Measurements from ENCODE around the gene PIK3AP1. TPM values are rescaled to one million over a fixed set of nuclear protein-coding genes. Genes with fewer than 3 reads are reported as not detected.

The PIK3AP1 gene
- total and polyA plus RNA-seq, 7 experiments from 2014 or later = 0.46 to 68.1 (median 2.9) TPM

DNA sequence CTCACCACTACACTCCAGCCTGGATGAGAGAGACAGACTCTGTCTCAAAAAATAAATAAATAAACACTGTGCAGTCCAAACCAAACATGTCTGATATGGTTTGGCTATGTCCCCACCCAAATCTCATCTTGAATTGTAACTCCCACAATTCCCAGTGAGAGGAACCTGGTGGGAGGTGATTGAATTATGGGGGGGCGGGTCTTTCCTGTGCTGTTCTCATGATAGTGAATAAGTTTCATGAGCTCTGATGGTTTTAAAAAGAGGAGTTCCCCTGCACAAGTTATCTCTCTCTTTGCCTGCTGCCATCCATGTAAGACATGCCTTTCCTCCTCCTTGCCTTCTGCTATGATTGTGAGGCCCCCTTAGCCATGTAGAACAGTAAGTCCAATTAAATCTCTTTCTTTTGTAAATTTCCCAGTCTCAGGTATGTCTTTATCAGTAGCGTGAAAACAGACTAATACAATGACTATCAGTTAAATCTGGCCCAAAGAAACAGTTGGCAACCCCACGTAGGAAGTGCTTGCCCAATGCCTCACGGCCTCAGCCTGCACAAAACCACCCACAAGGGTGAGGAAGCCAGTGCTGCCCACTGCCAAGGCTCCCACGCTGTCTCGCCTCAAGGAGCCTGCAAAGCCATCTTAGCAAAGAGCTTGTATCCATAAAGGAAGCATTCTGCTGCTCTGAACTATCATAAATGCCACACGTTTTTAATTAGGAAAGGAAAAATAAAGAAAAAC is 64.7 kb downstream of the PIK3AP1 start:
- Mint-ChIP-seq H3K9me3 (peaks cover 0 to 10% (median 3%) of the 10 kb centered on the region in 11 donors), H3K27me3 (peaks cover 0 to 4% (median 0%) of the 10 kb centered on the region in 5 donors), H3K4me3 (peak overlapping the region in 1 of 10 donors; percentile 0), H3K36me3 (peaks cover 0 to 11% (median 5%) of the 10 kb centered on the region in 5 donors), H3K27ac (peak overlapping the region in 2 of 9 donors; percentile 3 to 65), H3K4me1 (peaks cover 14 to 32% (median 17%) of the 10 kb centered on the region in 7 donors)
- H3K4me1 ChIP-seq (ENCODE audit: control insufficient read depth in 2 of 2, insufficient read depth in 2 of 2, low read length in 2 of 2) = peaks cover 8 to 11% of the 10 kb centered on the region in 2 donors
- no peak overlapping the region for H3K27ac ChIP-seq (ENCODE audit: low read depth, low read length)
- POLR2A ChIA-PET = no interaction called here
- no peaks in the 10 kb centered on the region for H3K27me3 ChIP-seq (ENCODE audit: control insufficient read depth in 2 of 2, insufficient read depth in 2 of 2, low read length in 2 of 2)
- CTCF ChIA-PET = interaction anchor here (0.6 kb wide), 1 partner anchor 14 kb away, joined by 5 read pairs; no protein-coding TSS in a partner anchor
- intact Hi-C loops (cut with micrococcal nuclease) = no loop called here
- H3K4me3 ChIP-seq (ENCODE audit: low read length) = no peak overlapping the region
- H3K9me3 ChIP-seq (ENCODE audit: control insufficient read depth in 2 of 3, low read length in 3 of 3) = no peaks in the 10 kb centered on the region
- ATAC-seq (peak; percentile 46), DNase-seq (no peak)
- H3K36me3 ChIP-seq (ENCODE audit: control insufficient read depth in 2 of 3, insufficient read depth in 3 of 3, low read length in 3 of 3) = no peaks in the 10 kb centered on the region

DNA sequence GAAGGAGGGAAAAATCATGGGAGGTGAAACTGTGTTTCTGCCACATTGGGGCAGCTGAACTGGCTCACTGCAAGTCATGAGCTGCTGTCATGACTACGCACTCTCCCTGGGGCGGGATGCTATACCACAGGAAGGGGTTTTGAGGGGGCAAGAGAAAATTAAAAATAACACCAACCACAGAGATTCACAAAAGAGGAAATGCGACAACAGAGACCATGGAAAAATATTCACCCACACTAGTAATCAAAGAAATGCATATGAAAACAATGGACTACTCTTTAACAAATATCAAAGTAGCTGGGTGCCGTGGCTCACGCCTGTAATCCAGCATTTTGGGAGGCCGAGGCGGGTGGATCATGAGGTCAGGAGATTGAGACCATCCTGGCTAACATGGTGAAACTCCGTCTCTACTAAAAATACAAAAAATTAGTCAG is 68.3 kb downstream of the PIK3AP1 start:
- peak in 2 of 9 donors; percentile 9 to 10 for DNase-seq
- Histone ChIP-seq H3K4me3 (ENCODE audit: low read length) (no peak overlapping the region), H3K4me1 (ENCODE audit: control insufficient read depth in 2 of 2, insufficient read depth in 2 of 2, low read length in 2 of 2) (peaks cover 8 to 14% of the 10 kb centered on the region in 2 donors), H3K27ac (ENCODE audit: low read depth, low read length) (no peak overlapping the region), H3K36me3 (ENCODE audit: control insufficient read depth in 2 of 3, insufficient read depth in 3 of 3, low read length in 3 of 3) (no peaks in the 10 kb centered on the region), H3K27me3 (ENCODE audit: control insufficient read depth in 2 of 2, insufficient read depth in 2 of 2, low read length in 2 of 2) (no peaks in the 10 kb centered on the region), H3K9me3 (ENCODE audit: control insufficient read depth in 2 of 3, low read length in 3 of 3) (no peaks in the 10 kb centered on the region)
- ChIA-PET CTCF (no interaction called here), POLR2A (no interaction called here)
- intact Hi-C loops (cut with micrococcal nuclease) = no loop called here
- Mint-ChIP-seq H3K4me1 (peaks cover 17 to 41% (median 21%) of the 10 kb centered on the region in 7 donors), H3K27ac (peak overlapping the region in 3 of 9 donors; percentile 17 to 70 (median 49)), H3K4me3 (peak overlapping the region in 4 of 10 donors; percentile 14 to 31 (median 28)), H3K27me3 (no peaks in the 10 kb centered on the region), H3K36me3 (peaks cover 0 to 11% (median 5%) of the 10 kb centered on the region in 5 donors), H3K9me3 (peaks cover 0 to 10% (median 3%) of the 10 kb centered on the region in 11 donors)
- peak; percentile 77 for ATAC-seq

DNA sequence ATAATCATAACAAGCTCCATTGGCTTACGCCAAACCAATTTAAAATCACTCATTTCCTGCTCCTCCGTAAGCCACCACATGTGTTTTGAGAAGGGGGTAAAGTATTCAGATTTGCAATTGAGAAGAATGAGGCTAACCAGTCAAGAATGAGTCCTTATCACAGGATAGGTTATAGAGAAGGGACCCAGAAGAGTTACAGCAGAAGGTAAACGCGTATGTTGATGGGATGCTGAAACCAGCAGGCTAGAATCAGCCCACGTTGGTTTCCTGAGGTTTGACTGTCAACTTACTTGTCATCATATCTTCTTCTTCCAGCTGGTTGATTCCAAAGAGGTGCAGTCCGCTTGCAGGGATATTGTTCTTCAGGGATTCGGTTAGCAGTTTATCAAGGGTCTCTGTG is 69.4 kb downstream of the PIK3AP1 start:
- Histone ChIP-seq H3K27ac (ENCODE audit: low read depth, low read length) (no peak overlapping the region), H3K4me3 (ENCODE audit: low read length) (no peak overlapping the region), H3K9me3 (ENCODE audit: control insufficient read depth in 2 of 3, low read length in 3 of 3) (no peaks in the 10 kb centered on the region), H3K36me3 (ENCODE audit: control insufficient read depth in 2 of 3, insufficient read depth in 3 of 3, low read length in 3 of 3) (no peaks in the 10 kb centered on the region), H3K27me3 (ENCODE audit: control insufficient read depth in 2 of 2, insufficient read depth in 2 of 2, low read length in 2 of 2) (no peaks in the 10 kb centered on the region), H3K4me1 (ENCODE audit: control insufficient read depth in 2 of 2, insufficient read depth in 2 of 2, low read length in 2 of 2) (peaks cover 8 to 14% of the 10 kb centered on the region in 2 donors)
- H3K9me3 Mint-ChIP-seq = peaks cover 0 to 10% (median 3%) of the 10 kb centered on the region in 11 donors
- ChIA-PET POLR2A (no interaction called here), CTCF (no interaction called here)
- no peaks in the 10 kb centered on the region for H3K27me3 Mint-ChIP-seq
- peak overlapping the region in 2 of 10 donors; percentile 2 to 4 for H3K4me3 Mint-ChIP-seq
- peaks cover 17 to 46% (median 22%) of the 10 kb centered on the region in 7 donors for H3K4me1 Mint-ChIP-seq
- no peak for DNase-seq
- ATAC-seq = no peak
- intact Hi-C loops (cut with micrococcal nuclease) = no loop called here
- no peak overlapping the region for H3K27ac Mint-ChIP-seq
- peaks cover 0 to 7% (median 5%) of the 10 kb centered on the region in 5 donors for H3K36me3 Mint-ChIP-seq

DNA sequence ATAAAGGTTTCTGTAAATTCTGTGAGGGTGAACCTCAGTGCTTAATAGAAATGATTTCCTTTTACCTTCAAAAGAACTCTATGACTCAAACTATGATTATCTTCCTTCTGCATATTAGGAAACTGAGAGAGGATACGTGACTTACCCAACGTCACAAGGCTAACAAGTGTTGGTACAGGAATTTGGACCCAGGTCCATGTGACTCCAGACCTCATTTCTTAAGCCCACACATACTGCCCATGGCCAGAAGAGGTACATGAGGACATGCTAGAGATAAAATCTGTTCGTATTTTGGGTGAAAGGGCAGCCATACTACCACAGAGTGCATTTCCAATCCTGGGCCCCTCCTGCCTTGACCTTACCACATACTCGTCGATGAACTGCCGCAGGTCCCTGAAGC is 72.0 kb downstream of the PIK3AP1 start:
- no peak overlapping the region for H3K4me3 ChIP-seq (ENCODE audit: low read length)
- no peak overlapping the region for H3K27ac ChIP-seq (ENCODE audit: low read depth, low read length)
- ChIA-PET POLR2A (no interaction called here), CTCF (no interaction called here)
- H3K9me3 ChIP-seq (ENCODE audit: control insufficient read depth in 2 of 3, low read length in 3 of 3) = no peaks in the 10 kb centered on the region
- intact Hi-C loops (cut with micrococcal nuclease) = no loop called here
- Mint-ChIP-seq H3K4me1 (peaks cover 17 to 46% (median 21%) of the 10 kb centered on the region in 7 donors), H3K27ac (peak overlapping the region in 1 of 9 donors; percentile 13), H3K36me3 (peaks cover 0 to 1% (median 0%) of the 10 kb centered on the region in 5 donors), H3K4me3 (peak overlapping the region in 1 of 10 donors; percentile 31), H3K9me3 (no peaks in the 10 kb centered on the region), H3K27me3 (no peaks in the 10 kb centered on the region)
- H3K4me1 ChIP-seq (ENCODE audit: control insufficient read depth in 2 of 2, insufficient read depth in 2 of 2, low read length in 2 of 2) = peaks cover 8 to 14% of the 10 kb centered on the region in 2 donors
- no peaks in the 10 kb centered on the region for H3K36me3 ChIP-seq (ENCODE audit: control insufficient read depth in 2 of 3, insufficient read depth in 3 of 3, low read length in 3 of 3)
- no peak for DNase-seq
- ATAC-seq = no peak
- no peaks in the 10 kb centered on the region for H3K27me3 ChIP-seq (ENCODE audit: control insufficient read depth in 2 of 2, insufficient read depth in 2 of 2, low read length in 2 of 2)

DNA sequence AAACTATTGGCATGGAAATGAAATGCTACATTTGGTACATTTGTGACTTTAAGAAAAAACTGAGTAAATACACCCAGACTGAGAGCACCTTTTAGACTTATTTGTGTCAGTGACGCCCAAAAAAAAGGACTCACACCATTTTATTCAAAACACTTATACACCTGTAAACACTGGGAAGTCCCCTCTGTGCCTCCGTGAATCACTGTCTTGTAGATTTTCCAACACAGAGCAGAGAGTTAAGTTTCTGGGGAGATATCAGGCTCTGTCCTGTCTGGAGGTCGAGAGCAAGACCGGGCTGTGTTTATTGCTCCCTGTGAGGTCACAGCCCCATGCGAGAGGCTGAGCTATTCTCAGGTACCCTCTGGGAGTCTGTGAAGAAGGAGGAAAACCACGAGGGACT is 72.8 kb downstream of the PIK3AP1 start:
- Mint-ChIP-seq H3K27me3 (no peaks in the 10 kb centered on the region), H3K27ac (peak overlapping the region in 2 of 9 donors; percentile 13 to 36), H3K36me3 (peaks cover 0 to 1% (median 0%) of the 10 kb centered on the region in 5 donors), H3K4me1 (peaks cover 17 to 46% (median 21%) of the 10 kb centered on the region in 7 donors), H3K4me3 (no peak overlapping the region), H3K9me3 (no peaks in the 10 kb centered on the region)
- Histone ChIP-seq H3K9me3 (ENCODE audit: control insufficient read depth in 2 of 3, low read length in 3 of 3) (no peaks in the 10 kb centered on the region), H3K27ac (ENCODE audit: low read depth, low read length) (no peak overlapping the region), H3K4me1 (ENCODE audit: control insufficient read depth in 2 of 2, insufficient read depth in 2 of 2, low read length in 2 of 2) (peaks cover 8 to 14% of the 10 kb centered on the region in 2 donors), H3K36me3 (ENCODE audit: control insufficient read depth in 2 of 3, insufficient read depth in 3 of 3, low read length in 3 of 3) (no peaks in the 10 kb centered on the region), H3K4me3 (ENCODE audit: low read length) (no peak overlapping the region), H3K27me3 (ENCODE audit: control insufficient read depth in 2 of 2, insufficient read depth in 2 of 2, low read length in 2 of 2) (no peaks in the 10 kb centered on the region)
- ChIA-PET POLR2A (no interaction called here), CTCF (no interaction called here)
- ATAC-seq (no peak), DNase-seq (no peak)
- intact Hi-C loops (cut with micrococcal nuclease) = no loop called here

DNA sequence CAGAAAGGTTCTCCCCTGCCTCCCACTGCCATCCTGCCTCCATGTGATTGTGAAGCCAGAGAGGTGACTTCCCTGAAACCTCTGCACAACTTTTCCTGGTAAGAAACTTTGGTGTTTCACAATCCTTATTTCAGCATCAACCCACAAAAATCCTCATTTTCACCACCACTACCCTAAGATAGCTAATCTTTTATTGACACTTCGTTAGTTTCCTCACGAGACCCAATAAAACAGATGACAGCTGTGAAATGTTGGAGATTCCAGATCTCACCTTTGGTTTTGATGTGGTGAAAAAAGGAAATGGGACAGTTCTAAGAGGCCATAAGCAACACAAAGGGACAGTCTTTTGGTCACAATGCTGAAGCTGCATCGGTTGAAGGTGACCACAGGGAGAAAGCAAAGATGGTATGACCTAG is 73.6 kb downstream of the PIK3AP1 start:
- Mint-ChIP-seq H3K36me3 (peaks cover 0 to 1% (median 0%) of the 10 kb centered on the region in 5 donors), H3K4me1 (peaks cover 12 to 40% (median 15%) of the 10 kb centered on the region in 7 donors), H3K4me3 (peak overlapping the region in 1 of 10 donors; percentile 56), H3K27ac (no peak overlapping the region), H3K27me3 (no peaks in the 10 kb centered on the region), H3K9me3 (no peaks in the 10 kb centered on the region)
- POLR2A ChIA-PET = no interaction called here
- CTCF ChIA-PET = interaction anchor here (0.7 kb wide), 1 partner anchor 181 kb away, joined by 3 read pairs; no protein-coding TSS in a partner anchor
- H3K4me3 ChIP-seq (ENCODE audit: low read length) = no peak overlapping the region
- no peaks in the 10 kb centered on the region for H3K9me3 ChIP-seq (ENCODE audit: control insufficient read depth in 2 of 3, low read length in 3 of 3)
- intact Hi-C loops (cut with micrococcal nuclease) = no loop called here
- no peaks in the 10 kb centered on the region for H3K36me3 ChIP-seq (ENCODE audit: control insufficient read depth in 2 of 3, insufficient read depth in 3 of 3, low read length in 3 of 3)
- no peak overlapping the region for H3K27ac ChIP-seq (ENCODE audit: low read depth, low read length)
- DNase-seq (no peak), ATAC-seq (peak; percentile 3)
- no peaks in the 10 kb centered on the region for H3K27me3 ChIP-seq (ENCODE audit: control insufficient read depth in 2 of 2, insufficient read depth in 2 of 2, low read length in 2 of 2)
- peaks cover 4 to 13% of the 10 kb centered on the region in 2 donors for H3K4me1 ChIP-seq (ENCODE audit: control insufficient read depth in 2 of 2, insufficient read depth in 2 of 2, low read length in 2 of 2)
